ENCODE results near the gene COG8.
A peak's percentile ranks its signal among the peaks of the same experiment; 100 is the strongest.

COG8 gene, protein sequence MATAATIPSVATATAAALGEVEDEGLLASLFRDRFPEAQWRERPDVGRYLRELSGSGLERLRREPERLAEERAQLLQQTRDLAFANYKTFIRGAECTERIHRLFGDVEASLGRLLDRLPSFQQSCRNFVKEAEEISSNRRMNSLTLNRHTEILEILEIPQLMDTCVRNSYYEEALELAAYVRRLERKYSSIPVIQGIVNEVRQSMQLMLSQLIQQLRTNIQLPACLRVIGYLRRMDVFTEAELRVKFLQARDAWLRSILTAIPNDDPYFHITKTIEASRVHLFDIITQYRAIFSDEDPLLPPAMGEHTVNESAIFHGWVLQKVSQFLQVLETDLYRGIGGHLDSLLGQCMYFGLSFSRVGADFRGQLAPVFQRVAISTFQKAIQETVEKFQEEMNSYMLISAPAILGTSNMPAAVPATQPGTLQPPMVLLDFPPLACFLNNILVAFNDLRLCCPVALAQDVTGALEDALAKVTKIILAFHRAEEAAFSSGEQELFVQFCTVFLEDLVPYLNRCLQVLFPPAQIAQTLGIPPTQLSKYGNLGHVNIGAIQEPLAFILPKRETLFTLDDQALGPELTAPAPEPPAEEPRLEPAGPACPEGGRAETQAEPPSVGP

DNA sequence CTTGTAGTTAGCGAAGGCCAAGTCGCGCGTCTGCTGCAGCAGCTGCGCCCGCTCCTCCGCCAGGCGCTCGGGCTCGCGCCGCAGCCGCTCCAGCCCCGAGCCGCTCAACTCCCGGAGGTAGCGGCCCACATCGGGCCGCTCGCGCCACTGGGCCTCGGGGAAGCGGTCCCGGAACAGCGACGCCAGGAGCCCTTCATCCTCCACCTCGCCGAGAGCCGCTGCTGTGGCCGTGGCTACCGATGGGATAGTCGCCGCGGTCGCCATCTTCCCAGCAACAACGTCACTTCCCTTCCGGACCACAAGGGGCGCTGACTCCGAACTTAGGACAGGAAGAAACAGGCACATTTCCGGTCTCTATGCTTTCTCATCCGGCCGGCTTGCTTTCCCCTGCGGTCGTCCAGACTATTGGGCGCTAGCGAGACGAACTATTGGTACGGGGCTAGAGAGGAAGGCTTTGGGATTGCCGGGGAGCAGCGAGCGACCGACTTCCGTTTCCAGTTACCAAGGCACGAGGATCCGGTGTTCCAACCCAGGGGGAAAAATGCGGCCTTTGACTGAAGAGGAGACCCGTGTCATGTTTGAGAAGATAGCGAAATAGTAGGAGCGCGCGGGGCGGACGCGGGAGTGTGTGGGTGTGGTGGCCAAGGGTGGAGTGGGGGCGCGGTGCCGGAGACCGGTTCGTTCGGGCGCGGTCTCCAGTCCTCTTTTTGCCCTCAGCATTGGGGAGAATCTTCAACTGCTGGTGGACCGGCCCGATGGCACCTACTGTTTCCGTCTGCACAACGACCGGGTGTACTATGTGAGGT, at the start of gene COG8, which contains the start of gene NIP7:
COG8 (minus strand) TSS at position 276 of the 806 bp plus-strand sequence; CDS start at position 264, 12 bp downstream.
NIP7 (plus strand) TSS at position 484 of the 806 bp plus-strand sequence; CDS start at position 542, 58 bp downstream.
- H3K27me3 ChIP-seq (ENCODE audit: low read depth, low read length): no peaks in the 10 kb centered on the region
- H3K27ac ChIP-seq (ENCODE audit: low read length): peak within 1 kb of the TSS; percentile 80
- peaks cover 4 to 22% of the 10 kb centered on the region in 2 donors for H3K4me1 ChIP-seq (ENCODE audit: control insufficient read depth in 1 of 2, insufficient read depth in 2 of 2, low read length in 2 of 2)
- H3K36me3 ChIP-seq (ENCODE audit: control insufficient read depth in 1 of 2, insufficient read depth in 2 of 2, low read length in 2 of 2): peaks cover 20 to 25% of the 10 kb centered on the region in 2 donors
- no peaks in the 10 kb centered on the region for H3K9me3 ChIP-seq (ENCODE audit: control insufficient read depth in 1 of 2, low read length in 2 of 2)
- H3K4me3 ChIP-seq (ENCODE audit: low read depth in 1 of 2, low read length in 2 of 2): peak within 1 kb of the TSS; percentile 94 to 95

DNA sequence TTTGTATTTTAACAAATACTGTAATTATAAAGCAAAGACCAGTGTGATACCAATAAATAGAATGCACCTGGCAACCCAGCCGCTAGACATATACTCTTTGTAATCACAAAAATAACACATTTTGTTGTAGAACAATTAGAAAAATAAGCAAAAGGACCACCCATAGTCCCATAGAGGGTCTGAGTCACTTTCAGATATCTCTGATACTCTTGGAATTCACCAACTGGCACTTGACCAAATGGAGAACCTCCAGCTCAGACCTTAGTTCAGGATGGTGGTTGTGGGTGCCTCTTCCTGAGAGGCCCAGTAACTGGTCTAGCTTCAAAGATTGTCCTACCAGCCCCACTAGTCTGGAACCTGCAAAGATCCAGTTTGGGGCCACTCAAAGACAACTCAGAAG, 47.2 kb upstream of the COG8 start:
- Histone ChIP-seq H3K4me3 (ENCODE audit: low read depth in 1 of 2, low read length in 2 of 2) (peak overlapping the region in 1 of 2 donors; percentile 68), H3K4me1 (ENCODE audit: control insufficient read depth in 1 of 2, insufficient read depth in 2 of 2, low read length in 2 of 2) (peaks cover 6 to 12% of the 10 kb centered on the region in 2 donors), H3K27me3 (ENCODE audit: low read depth, low read length) (no peaks in the 10 kb centered on the region), H3K36me3 (ENCODE audit: control insufficient read depth in 1 of 2, insufficient read depth in 2 of 2, low read length in 2 of 2) (peaks cover 10 to 25% of the 10 kb centered on the region in 2 donors), H3K27ac (ENCODE audit: low read length) (no peak overlapping the region), H3K9me3 (ENCODE audit: control insufficient read depth in 1 of 2, low read length in 2 of 2) (no peaks in the 10 kb centered on the region)

DNA sequence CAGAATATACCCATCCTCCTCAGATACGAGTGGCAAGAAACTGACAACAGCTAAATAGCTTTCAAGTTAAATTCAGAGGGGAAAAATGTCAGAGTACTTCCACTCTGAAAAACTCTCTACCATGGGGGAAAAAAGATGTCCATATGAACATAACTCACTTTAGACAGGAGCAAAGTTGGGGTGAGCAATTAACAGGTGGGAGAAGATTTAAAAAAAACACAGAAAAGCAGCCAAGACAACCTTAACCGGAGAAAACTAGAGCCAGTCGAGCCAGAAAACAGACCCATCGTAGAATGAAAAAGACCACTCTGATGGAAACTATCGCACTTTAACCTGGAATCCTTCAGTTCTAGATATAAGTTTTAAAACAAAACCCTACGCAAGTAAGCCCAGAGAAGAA, 45.6 kb upstream of the COG8 start:
- H3K27me3 ChIP-seq (ENCODE audit: low read depth, low read length): no peaks in the 10 kb centered on the region
- peak overlapping the region; percentile 68 to 71 for H3K4me3 ChIP-seq (ENCODE audit: low read depth in 1 of 2, low read length in 2 of 2)
- H3K4me1 ChIP-seq (ENCODE audit: control insufficient read depth in 1 of 2, insufficient read depth in 2 of 2, low read length in 2 of 2): peaks cover 6 to 12% of the 10 kb centered on the region in 2 donors
- H3K27ac ChIP-seq (ENCODE audit: low read length): peak overlapping the region; percentile 86
- peaks cover 13 to 38% of the 10 kb centered on the region in 2 donors for H3K36me3 ChIP-seq (ENCODE audit: control insufficient read depth in 1 of 2, insufficient read depth in 2 of 2, low read length in 2 of 2)
- H3K9me3 ChIP-seq (ENCODE audit: control insufficient read depth in 1 of 2, low read length in 2 of 2): no peaks in the 10 kb centered on the region

DNA sequence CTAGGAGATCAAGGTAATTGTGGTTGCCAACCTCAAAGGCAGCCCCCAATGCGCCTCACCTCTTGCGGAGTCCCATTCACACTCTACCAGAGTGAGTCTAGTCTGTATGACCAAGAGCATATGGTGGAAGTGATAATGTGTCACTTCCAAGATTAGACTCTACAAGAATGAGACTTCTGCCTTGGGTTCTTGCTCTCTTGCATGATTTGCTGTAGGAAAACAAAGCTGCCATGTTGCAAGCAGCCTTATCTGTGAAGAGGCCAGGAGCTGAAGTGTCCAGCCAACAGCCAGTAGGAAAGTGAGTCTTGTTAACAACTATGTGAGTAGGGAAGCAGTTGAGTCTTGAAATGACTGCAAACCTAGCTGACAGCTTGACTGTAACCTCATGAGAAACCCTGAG, 43.1 kb upstream of the COG8 start:
- Histone ChIP-seq H3K9me3 (ENCODE audit: control insufficient read depth in 1 of 2, low read length in 2 of 2) (no peaks in the 10 kb centered on the region), H3K27me3 (ENCODE audit: low read depth, low read length) (no peaks in the 10 kb centered on the region), H3K4me1 (ENCODE audit: control insufficient read depth in 1 of 2, insufficient read depth in 2 of 2, low read length in 2 of 2) (peaks cover 6 to 12% of the 10 kb centered on the region in 2 donors), H3K36me3 (ENCODE audit: control insufficient read depth in 1 of 2, insufficient read depth in 2 of 2, low read length in 2 of 2) (peaks cover 20 to 48% of the 10 kb centered on the region in 2 donors), H3K4me3 (ENCODE audit: low read depth in 1 of 2, low read length in 2 of 2) (no peak overlapping the region), H3K27ac (ENCODE audit: low read length) (no peak overlapping the region)

DNA sequence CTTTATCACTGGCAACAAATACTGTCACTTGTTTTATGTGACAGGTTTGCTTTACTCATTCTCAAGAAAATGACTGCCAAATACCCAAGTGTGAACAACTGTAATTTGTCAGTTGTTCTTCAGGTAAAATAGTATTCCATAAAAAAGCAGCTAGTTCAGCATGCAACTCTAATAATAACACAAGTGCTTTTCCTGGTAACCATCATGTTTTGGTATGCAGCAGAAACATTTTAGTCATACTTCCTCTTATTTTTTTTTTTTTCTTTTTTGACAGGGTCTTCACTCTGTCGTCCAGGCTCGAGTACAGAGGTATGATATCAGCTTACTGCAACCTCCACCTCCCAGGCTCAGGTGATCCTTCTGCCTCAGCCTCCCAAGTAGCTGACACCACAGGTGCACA, 41.9 kb upstream of the COG8 start:
- Histone ChIP-seq H3K4me3 (ENCODE audit: low read depth in 1 of 2, low read length in 2 of 2) (no peak overlapping the region), H3K9me3 (ENCODE audit: control insufficient read depth in 1 of 2, low read length in 2 of 2) (no peaks in the 10 kb centered on the region), H3K36me3 (ENCODE audit: control insufficient read depth in 1 of 2, insufficient read depth in 2 of 2, low read length in 2 of 2) (peaks cover 20 to 48% of the 10 kb centered on the region in 2 donors), H3K27me3 (ENCODE audit: low read depth, low read length) (no peaks in the 10 kb centered on the region), H3K4me1 (ENCODE audit: control insufficient read depth in 1 of 2, insufficient read depth in 2 of 2, low read length in 2 of 2) (peaks cover 6 to 12% of the 10 kb centered on the region in 2 donors), H3K27ac (ENCODE audit: low read length) (no peak overlapping the region)

DNA sequence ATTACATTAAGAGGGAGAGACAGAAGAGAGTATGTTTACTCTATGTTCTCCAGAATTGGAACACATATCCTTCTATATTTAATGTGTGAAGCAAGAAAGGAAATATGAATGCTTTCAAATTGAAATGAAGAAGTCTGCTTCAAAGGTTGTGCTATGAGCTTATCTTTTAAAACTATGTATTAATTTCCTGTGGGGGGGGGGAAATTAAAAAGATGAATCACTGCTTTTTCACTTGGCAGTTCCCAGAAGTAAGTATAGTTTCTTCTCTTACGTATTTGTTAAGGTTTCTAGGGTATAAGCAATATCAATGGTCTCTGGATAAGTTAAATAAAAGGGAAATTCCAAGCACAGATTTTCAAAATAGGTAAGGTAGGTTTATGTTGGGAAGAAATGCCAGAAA, 39.4 kb upstream of the COG8 start:
- Histone ChIP-seq H3K27ac (ENCODE audit: low read length) (no peak overlapping the region), H3K9me3 (ENCODE audit: control insufficient read depth in 1 of 2, low read length in 2 of 2) (no peaks in the 10 kb centered on the region), H3K27me3 (ENCODE audit: low read depth, low read length) (no peaks in the 10 kb centered on the region), H3K4me3 (ENCODE audit: low read depth in 1 of 2, low read length in 2 of 2) (no peak overlapping the region), H3K36me3 (ENCODE audit: control insufficient read depth in 1 of 2, insufficient read depth in 2 of 2, low read length in 2 of 2) (peaks cover 20 to 43% of the 10 kb centered on the region in 2 donors), H3K4me1 (ENCODE audit: control insufficient read depth in 1 of 2, insufficient read depth in 2 of 2, low read length in 2 of 2) (peaks cover 0 to 3% of the 10 kb centered on the region in 2 donors)

DNA sequence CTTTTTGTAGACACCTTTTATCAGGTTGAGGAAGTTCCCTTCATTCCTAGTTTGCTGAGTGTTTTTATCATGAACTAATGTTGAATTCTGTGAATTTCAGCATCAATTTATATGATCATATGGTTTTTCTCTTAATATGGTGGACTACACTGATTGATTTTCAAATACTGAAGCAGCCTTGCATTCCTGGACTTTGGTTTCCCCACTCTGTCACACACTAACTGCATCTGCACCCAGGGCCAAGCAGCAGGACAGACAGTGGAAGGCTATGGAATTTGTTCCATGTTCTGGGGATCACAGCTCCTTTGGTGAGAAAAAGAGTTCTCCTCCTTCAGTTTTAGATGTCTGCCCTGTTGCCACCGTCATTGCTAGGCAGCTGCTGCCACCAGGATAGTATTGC, 38.7 kb upstream of the COG8 start:
- Histone ChIP-seq H3K36me3 (ENCODE audit: control insufficient read depth in 1 of 2, insufficient read depth in 2 of 2, low read length in 2 of 2) (peaks cover 21 to 37% of the 10 kb centered on the region in 2 donors), H3K27me3 (ENCODE audit: low read depth, low read length) (no peaks in the 10 kb centered on the region), H3K9me3 (ENCODE audit: control insufficient read depth in 1 of 2, low read length in 2 of 2) (no peaks in the 10 kb centered on the region), H3K4me1 (ENCODE audit: control insufficient read depth in 1 of 2, insufficient read depth in 2 of 2, low read length in 2 of 2) (no peaks in the 10 kb centered on the region), H3K4me3 (ENCODE audit: low read depth in 1 of 2, low read length in 2 of 2) (no peak overlapping the region), H3K27ac (ENCODE audit: low read length) (no peak overlapping the region)

DNA sequence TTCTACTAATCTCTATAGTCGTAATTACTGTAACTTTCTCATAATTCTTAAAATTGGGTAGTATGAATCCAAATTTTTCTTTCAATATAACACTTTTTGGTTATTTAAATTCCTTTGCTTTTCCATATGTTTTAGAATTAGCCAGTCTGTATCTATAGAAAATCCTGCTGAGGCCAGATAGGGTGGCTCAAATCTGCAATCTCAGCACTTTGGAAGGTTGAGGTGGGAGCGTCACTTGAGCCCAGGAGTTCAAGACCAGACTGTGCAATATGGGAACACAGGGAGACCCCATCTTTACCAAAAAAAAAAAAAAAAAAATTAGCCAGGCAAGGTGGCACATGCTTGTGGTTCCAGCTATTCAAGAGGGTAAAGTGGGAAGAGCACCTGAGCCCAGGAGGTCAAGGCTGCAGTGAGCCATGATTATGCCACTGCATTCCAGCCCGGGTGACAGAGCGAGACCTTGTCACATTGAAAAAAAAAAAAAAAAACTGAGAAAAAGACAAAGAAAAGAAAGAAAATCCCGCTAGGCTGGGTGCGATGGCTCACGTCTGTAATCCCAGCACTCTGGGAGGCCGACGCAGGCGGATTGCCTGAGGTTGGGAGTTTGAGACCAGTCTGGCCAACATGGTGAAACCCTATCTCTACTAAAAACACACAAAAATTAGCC, 37.2 kb upstream of the COG8 start:
- no peak overlapping the region for H3K27ac ChIP-seq (ENCODE audit: low read length)
- H3K4me1 ChIP-seq (ENCODE audit: control insufficient read depth in 1 of 2, insufficient read depth in 2 of 2, low read length in 2 of 2): no peaks in the 10 kb centered on the region
- H3K9me3 ChIP-seq (ENCODE audit: control insufficient read depth in 1 of 2, low read length in 2 of 2): no peaks in the 10 kb centered on the region
- H3K27me3 ChIP-seq (ENCODE audit: low read depth, low read length): no peaks in the 10 kb centered on the region
- H3K4me3 ChIP-seq (ENCODE audit: low read depth in 1 of 2, low read length in 2 of 2): no peak overlapping the region
- H3K36me3 ChIP-seq (ENCODE audit: control insufficient read depth in 1 of 2, insufficient read depth in 2 of 2, low read length in 2 of 2): peaks cover 16 to 38% of the 10 kb centered on the region in 2 donors

DNA sequence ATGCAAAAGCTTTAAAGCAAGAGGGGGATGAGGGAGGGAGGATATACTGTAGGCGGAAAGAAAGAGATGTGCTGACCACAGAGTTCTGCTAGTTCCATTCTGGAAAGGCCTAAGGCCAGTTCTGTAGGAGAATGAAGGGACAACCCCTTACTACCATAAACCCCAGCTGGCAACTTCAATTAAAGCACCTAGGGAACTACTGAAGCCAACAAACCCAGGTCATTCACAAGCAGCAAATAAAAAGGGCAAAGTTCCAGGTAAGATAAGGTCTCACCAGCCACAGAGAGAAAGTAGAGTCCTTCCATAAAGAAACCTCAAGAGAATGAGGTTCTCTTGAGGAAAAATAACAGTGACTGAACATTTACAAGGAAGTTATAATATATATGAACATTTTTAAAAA, 33.7 kb upstream of the COG8 start:
- Histone ChIP-seq H3K4me3 (ENCODE audit: low read depth in 1 of 2, low read length in 2 of 2) (no peak overlapping the region), H3K27me3 (ENCODE audit: low read depth, low read length) (no peaks in the 10 kb centered on the region), H3K36me3 (ENCODE audit: control insufficient read depth in 1 of 2, insufficient read depth in 2 of 2, low read length in 2 of 2) (peaks cover 31 to 45% of the 10 kb centered on the region in 2 donors), H3K27ac (ENCODE audit: low read length) (no peak overlapping the region), H3K4me1 (ENCODE audit: control insufficient read depth in 1 of 2, insufficient read depth in 2 of 2, low read length in 2 of 2) (no peaks in the 10 kb centered on the region), H3K9me3 (ENCODE audit: control insufficient read depth in 1 of 2, low read length in 2 of 2) (no peaks in the 10 kb centered on the region)

DNA sequence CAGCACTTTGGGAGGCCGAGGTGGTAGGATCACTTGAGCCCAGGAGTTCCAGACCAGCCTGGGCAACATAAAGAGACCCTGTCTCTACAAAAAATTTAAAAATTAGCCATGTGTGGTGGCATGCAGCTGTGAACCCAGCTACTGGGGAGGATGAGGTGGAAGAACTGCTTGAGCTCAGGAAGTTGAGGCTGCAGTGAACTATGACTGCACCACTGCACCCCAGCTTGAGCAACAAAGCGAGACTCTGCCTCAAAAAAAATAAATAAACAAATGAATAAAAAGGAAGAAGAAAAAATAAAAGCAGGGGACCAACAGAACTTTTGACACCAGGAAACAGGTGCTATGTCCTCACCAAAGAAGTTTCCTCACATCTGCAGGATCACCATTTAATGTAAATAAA, 32.2 kb upstream of the COG8 start:
- peaks cover 43 to 60% of the 10 kb centered on the region in 2 donors for H3K36me3 ChIP-seq (ENCODE audit: control insufficient read depth in 1 of 2, insufficient read depth in 2 of 2, low read length in 2 of 2)
- no peak overlapping the region for H3K4me3 ChIP-seq (ENCODE audit: low read depth in 1 of 2, low read length in 2 of 2)

More for the DNA sequence above, 32.2 kb upstream of the COG8 start:
- Histone ChIP-seq H3K27ac (ENCODE audit: low read length) (no peak overlapping the region), H3K27me3 (ENCODE audit: low read depth, low read length) (no peaks in the 10 kb centered on the region), H3K9me3 (ENCODE audit: control insufficient read depth in 1 of 2, low read length in 2 of 2) (no peaks in the 10 kb centered on the region), H3K4me1 (ENCODE audit: control insufficient read depth in 1 of 2, insufficient read depth in 2 of 2, low read length in 2 of 2) (no peaks in the 10 kb centered on the region)
